Neural cell (in vitro differentiated cells): ENCODE results near the gene JAG2.

Source experiments
- EZH2 ChIP-seq: fragments of 200-600, 300-800 bp; shearing (Covaris generic), sonication (generic); IDR thresholded peaks from 2 replicates; pipeline ENCODE4 v1.6.1; 2014; ENCODE audit warnings: antibody characterized with exemption, low read length, borderline replicate concordance, mild to moderate bottlenecking; ENCODE audit not compliant: insufficient read depth, poor library complexity, severe bottlenecking
- MXI1 ChIP-seq: fragments of 450-650 bp; conservative IDR thresholded peaks from 2 replicates; pipeline ENCODE4 v1.6.1; 2014; ENCODE audit warnings: antibody characterized with exemption, mild to moderate bottlenecking; ENCODE audit not compliant: poor library complexity, severe bottlenecking
- RAD21 ChIP-seq: fragments of 450-650 bp; conservative IDR thresholded peaks from 2 replicates; pipeline ENCODE4 v1.6.1; 2014; ENCODE audit warnings: antibody characterized with exemption, mild to moderate bottlenecking, moderate library complexity
- REST ChIP-seq: IDR thresholded peaks from 2 replicates; pipeline ENCODE4 v1.6.1; 2012; ENCODE audit warnings: borderline replicate concordance
- TF ChIP-seq, protein P1 (sequence below): fragments of 450-650 bp; IDR thresholded peaks from 2 replicates; pipeline ENCODE4 v1.5.1; 2014; ENCODE audit warnings: antibody characterized with exemption, mild to moderate bottlenecking, moderate library complexity; ENCODE audit not compliant: poor library complexity, severe bottlenecking

DNA sequence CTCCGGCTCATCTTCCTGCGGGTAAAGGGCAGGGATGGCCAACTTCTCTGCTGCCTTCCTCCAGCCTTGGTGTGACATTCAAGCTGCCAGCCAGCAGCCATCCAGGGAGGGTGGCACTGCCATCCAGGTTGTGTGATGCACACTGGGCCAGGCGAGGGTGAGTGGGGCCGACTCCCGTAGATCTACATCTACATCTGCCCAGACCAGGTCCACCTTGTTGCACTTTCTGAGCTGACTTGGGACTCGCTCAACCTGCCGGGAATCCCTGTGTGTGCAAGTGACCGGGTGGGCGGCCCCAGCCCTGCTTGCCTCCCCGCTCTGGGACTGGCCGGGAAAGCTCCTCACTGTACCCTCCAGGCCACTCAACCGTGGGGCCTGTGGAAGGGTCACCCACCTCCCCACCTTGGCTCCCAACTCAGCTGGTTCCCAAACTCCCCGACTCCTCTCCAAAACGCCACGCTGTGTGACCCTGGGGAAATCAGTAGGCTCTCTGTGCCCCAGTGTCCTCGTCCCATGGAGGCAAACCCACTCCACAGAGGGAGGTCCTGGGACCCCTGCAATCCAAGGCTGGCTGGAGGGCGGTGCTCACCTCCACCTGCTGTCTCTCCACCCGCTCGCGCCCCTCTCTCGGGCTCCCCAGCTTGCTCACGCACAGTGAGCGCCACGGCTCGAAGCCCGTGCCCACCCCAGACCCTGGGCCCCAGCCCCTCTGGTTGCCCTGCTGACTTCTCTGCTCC lies 14.7 kb downstream of the JAG2 start:
- TF ChIP-seq, protein P1, sequence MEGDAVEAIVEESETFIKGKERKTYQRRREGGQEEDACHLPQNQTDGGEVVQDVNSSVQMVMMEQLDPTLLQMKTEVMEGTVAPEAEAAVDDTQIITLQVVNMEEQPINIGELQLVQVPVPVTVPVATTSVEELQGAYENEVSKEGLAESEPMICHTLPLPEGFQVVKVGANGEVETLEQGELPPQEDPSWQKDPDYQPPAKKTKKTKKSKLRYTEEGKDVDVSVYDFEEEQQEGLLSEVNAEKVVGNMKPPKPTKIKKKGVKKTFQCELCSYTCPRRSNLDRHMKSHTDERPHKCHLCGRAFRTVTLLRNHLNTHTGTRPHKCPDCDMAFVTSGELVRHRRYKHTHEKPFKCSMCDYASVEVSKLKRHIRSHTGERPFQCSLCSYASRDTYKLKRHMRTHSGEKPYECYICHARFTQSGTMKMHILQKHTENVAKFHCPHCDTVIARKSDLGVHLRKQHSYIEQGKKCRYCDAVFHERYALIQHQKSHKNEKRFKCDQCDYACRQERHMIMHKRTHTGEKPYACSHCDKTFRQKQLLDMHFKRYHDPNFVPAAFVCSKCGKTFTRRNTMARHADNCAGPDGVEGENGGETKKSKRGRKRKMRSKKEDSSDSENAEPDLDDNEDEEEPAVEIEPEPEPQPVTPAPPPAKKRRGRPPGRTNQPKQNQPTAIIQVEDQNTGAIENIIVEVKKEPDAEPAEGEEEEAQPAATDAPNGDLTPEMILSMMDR: no peak
- TF ChIP-seq EZH2: no peak
- no peak for TF ChIP-seq RAD21
- no peak for TF ChIP-seq REST
- no peak for TF ChIP-seq MXI1
